Measurements from ENCODE around the gene U2AF1.
"Not testable (repeated sequence)": the region's sequence is repeated elsewhere in the genome, so short reads cannot be mapped to it uniquely, and the experiment has no call there.

Gene U2AF1

DNA sequence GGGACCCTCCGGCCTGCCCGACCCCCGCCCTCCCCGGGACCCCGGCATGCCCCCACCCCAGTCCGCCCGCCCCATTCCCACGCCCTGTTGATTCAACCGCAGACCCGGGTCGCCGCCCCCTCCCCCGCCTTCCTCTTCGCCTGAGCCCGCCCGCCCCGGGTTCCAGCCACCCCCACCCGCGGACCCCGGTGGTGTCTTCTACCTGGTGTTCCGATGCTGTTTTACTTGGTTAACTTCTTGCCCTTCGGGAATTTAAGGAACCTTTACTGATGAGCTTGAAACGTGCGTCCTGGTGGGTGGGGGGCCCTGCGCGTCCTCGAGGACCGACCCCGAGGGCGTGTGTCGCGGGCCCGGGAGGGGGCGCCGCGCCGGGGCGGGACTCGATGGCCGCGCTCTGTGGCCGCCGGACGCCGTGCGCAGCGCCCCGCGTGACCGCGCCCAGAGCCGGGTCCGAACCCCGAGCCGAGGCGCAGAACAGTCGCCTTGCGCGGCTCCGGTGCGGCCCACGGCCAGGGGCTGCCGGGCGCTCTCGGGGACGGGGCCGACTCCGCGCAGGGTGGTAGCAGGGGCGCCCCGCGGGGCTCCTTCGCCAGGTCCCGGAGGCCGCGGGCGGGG, 31.2 kb downstream of the U2AF1 start:
- not testable (repeated sequence) for DNase-seq

DNA sequence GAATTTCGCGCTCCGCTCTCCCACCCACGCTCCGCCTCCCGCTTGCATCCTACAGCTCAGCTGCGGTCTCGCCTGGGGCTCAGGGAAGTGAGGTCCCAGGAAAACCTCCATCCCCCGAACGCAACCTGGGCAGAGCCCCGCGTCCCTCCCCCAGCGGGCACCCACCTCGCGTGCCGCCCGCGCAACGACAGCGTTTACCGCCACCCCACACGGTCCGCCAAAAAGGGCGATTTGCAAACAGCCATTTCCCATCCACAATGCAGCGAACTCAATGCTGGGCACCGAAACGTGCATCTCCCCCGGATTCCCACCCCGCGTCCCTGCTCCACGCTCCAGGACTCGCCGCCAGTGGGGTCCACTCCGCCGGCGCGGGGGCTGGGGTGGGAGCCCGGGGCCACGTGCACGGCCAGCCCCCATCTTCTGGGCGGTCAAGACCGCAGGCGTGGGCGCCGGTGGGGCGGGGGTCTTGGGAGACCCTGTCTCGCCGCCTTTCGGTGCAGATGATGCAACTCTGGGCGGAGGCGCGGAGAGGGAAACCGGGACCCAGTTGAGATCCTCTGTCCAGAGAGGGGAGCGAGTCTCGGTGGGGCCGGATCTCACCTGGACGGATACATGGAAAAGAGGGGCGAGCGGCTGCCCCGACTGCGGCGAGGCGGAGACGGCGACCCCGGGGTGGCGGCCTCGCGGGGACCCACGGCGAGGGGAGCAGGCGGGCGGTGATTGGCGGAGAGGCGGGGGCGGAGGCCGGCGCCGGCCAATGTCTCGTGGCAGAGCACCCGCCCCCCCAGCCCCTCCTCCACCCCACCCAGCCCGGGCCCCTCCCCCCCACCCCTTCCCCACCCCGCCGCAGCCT, 32.0 kb downstream of the U2AF1 start, which contains the start of gene CBS:
CBS (minus strand) TSS at position 666 of the 853 bp plus-strand sequence. CDS start 3,642 bp downstream, outside the sequence.
- DNase-seq: not testable (repeated sequence)

DNA sequence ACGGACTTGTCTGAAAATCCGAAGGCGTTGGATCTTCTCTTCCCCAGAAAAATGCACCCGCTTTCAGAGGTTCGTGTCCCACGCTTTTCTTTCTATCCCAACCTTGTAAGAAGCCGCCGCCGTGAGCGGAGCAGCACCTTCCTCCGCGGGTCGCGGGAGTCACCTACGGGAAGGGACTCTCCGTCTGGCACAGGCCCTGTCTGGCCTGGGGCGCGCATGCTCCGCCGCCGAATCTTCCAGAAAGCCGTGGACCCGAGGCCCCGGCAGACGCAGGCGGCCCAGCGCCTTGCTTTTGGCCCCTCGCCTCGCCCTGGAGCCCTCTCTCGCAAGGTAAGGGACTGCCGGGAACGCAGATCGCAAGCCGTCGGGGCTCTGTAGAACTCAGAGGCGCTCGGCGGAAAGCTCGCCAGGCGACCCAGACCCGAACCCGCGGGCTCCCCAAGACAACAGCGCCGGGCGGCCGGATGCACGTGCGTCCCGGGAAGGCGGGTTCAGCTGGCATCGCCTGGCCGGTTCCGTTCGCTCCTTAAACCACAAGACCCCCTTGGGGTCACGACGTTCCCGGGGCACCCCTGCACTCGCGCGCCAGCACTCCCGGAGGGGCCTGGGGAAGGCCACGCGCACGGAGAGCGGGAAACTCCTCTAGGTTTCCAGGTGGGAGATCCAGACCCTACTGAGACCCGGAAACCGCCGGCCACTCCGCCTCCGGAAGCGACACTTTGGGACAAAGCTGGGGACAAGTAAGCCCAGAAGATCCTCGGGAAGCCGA, 32.8 kb downstream of the U2AF1 start:
- not testable (repeated sequence) for DNase-seq

DNA sequence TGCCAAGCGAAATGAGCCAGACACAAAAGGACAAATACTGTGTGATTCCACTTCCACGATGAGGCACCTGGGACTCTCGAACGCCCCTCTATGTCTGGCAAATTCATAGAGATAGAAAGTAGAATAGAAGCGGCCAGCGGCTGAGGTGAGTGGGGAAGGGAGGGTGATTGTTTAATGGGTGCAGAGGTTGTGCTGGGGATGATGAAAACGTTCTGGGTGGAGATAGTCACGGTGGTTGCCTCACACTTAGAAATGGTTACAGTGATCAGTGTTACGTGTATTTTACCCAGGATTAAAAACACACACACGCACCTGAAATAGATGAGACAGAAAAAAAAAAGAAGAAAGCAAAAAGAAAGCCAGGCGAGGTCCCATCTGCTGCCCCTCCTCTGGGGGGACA, 34.6 kb downstream of the U2AF1 start:
- DNase-seq: not testable (repeated sequence)

DNA sequence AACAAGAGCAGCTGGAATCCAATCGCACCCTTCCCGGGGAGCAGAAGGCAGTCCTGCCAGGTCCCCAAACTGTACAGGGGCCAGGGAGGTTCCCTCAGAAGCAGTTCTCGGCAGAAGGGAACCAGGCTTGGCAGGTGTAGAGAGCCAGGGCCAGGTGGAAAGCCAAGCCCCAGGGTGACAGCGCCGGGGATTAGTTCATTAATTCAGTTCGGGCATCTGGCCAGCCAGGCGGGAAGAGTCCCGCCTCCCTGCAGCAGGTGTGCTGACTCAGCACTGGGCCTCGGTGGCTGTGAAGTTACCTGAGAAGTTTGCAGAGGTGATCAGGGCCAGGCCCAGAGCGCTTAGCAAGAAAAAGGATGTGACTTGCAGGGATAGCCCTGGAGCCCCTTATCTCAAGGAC, 37.7 kb downstream of the U2AF1 start:
- not testable (repeated sequence) for DNase-seq

DNA sequence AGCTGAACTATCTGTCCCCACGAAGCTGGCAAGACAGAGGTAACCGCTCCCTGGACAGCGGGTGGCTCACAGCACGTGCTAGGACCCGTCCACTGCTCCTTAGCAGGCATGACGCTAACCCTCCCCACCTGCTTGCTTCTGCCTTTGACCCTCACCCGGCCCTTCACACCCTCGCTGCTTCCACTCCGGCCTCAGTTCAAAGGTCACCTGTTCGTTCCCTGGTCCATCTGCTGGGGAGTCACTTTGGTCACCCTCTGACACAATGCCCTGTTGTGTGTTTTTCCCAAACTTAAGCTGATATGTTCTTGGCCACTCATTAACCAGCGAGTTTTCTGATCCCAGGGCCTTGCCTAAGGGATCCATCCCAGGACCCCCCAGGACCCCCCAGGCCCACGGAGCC, 39.3 kb downstream of the U2AF1 start:
- not testable (repeated sequence) for DNase-seq

DNA sequence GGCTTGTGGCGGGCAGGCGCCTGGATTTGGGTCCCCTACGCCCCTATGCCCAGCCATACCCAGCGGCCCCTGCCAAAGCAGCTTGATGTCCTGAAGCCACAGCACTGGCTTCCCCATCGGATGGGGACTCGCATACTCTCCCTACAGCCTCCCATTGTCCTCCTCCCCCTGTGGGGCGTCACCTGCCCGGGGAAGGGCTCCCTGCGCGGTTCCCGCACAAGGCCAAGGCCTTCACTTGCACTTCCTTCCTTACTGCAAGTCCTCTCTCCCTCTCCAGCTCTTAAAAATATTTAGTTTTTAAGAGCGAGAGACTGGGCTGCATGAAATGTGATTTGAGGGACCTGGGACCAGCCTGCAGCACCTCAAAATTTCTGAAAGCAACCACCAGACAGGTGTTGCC, 40.7 kb downstream of the U2AF1 start:
- DNase-seq: not testable (repeated sequence)

DNA sequence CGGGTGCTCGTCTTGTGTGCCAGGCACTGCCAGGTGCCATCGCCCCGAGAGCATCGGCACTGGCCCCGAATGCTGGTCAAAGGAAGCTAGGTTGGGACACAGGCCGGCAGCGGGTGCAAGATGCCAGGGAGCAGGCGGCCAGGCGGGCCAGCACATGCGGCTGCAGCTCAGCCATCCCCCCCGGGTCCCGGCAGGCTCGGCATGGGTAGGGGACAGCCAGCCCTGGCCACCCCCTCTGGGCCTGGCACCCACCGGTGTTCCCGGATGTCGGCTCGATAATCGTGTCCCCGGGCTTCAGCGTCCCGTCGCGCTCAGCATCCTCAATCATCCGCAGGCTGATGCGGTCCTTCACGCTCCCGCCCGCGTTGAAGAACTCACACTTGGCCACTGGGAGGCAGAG, 41.4 kb downstream of the U2AF1 start:
- DNase-seq: not testable (repeated sequence)

DNA sequence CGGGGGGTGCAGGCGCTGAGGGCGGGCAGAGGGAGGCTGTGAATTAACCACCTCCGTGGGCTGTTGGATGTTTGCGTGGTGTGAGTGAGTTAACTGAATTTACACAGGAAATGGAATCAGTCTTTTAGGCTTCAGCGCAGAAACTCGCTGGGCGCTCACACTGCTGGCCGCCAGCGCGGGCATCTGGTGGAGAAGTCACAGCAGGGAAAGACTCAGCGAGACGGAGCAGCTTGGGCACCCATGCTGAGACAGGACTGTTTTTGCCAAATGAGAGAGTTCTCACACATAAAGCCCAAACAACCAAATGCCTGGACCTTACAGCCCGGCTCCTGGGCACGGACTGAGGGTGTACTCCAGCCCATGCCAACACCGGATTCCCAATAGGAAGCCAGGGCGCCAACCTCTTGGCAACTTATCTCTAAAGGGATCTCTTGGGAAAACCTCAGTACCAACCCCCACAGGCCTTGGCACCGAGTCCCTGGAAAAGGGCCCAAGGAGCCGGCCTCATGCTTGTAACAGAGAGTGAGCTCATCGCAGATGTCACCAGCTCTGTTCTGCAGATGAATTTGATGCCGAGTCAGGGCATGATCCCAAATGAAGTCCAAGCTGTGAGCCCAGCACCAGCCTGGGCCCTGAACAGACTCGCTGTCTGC, 43.0 kb downstream of the U2AF1 start:
- DNase-seq: not testable (repeated sequence)

DNA sequence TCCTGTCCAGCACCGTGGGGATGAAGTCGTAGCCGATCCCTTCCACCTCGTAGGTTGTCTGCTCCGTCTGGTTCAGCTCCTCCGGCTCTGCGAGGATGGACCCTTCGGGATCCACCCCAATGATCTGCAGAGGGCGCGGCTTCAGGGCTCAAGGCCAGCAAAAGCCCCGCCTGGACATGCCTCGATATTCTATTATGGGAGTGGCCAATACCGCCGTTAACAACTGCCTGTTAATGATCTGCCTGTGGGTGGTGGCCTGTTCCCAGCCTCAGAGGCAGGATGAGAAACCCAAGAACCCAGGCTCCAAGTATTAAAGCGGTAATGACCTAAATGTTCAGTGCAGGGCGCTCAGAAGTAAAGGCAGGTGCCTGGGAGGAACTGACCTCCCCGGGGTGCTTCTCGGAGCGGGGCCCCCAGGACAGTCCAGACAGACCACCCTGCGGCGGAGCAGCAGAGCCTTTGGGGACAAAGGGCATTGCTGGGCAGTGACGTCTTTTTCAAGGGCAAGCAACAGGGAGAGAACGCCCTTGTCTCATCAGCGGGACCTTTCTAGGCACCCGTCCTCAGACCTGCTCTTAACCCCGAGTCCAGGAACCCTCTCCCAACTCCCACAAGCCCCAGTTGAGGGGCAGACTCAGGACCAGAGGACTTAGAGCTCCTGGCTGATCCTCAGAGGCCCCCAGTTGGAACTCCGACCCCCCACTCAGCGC, 44.3 kb downstream of the U2AF1 start:
- not testable (repeated sequence) for DNase-seq

DNA sequence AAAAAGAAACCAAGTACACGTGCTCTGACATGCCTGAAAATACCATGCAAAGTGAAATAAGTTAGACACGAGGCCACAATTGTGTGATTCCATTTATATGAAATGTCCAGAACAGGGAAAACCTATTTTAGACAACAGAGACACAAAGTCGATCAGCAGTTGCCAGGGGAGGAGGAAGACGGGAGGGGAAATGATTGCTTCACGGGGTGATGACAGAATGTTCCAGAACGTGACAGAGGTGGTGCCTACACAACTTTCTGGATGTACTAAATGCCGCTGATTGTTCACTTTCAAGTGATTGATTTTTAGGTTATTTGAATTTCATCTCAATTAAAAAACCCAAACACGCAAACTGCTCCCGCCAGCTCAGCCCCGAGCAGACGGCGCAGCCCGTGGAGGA, 54.3 kb downstream of the U2AF1 start:
- not testable (repeated sequence) for DNase-seq

DNA sequence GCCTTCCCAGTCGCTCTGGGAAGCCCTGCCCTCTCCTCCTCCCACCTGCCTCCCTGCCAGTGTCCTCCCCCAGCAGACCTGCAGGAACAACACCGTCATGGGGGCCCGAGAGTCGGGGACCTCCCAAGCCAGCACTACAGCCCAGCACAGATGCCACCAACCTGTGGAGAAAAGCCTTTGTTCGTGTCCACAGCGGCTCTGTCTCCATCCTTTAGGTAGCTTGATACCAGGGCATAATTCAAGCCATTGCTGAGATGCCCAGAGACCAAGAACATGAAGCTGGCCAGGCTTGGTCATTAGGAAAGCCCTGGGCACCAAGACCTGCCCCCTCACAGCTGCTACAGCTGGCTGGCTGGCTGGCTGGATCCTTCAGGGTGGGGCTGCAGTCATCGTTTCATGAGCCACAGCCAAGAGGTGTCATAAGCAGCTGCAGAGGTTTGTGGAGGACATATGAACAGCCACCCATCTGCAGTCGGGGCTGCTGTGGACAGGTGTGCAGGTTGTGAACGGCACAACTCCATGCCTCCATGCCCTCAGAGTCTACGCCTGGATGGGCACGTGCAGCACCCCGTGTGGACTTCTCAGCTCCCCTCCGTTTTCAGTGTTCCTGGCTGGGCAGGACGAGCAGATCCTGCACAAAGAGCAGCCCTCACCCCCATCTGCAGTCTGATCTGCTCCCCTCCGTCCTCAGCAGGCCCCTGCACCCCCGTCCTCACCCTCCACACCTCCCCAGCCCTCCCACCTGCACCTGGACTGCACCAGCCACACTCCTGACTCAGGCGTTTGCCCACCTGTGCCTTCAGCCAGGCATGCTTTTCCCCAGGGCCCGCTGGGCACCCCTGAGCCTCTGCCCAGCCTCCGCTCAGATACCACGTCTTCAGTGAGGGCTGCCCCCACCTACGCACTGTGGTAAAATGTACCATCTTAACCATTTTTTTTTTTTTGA, 61.2 kb downstream of the U2AF1 start:
- not testable (repeated sequence) for DNase-seq

DNA sequence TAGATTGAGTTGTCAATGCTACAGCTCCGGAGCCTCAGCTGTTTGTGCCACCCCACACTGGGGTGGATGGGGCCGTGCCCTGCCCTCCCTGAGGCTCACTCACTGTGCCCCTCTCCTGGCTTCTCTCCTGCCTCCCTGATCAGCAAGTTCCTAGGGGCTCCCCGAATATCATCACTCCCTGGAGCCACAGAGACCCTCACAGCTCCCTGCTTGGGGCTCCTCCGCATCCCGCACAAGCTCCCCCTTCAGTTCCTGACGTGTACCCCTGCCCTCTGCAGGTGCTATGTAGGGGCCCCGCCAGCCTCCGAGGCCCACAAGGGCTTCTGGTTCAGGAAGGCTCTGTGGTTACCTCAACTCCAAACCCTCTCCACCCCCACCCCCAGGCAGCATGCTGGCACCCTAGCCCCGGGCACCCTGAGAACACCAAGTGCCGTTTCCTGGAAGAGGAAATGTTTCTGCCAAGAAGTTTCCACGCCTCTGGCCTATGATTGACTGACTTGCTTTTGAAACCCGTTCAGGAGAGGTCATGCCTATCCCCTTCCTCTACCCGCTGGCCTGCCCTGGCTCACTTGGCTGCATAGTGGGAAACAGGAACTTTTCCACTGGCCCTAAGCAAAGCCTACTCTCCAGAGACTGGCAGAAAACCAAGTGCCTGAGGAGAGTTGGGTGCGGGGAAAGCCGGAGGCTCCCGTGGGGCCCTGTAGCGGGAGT, 62.0 kb downstream of the U2AF1 start:
- DNase-seq: not testable (repeated sequence)

DNA sequence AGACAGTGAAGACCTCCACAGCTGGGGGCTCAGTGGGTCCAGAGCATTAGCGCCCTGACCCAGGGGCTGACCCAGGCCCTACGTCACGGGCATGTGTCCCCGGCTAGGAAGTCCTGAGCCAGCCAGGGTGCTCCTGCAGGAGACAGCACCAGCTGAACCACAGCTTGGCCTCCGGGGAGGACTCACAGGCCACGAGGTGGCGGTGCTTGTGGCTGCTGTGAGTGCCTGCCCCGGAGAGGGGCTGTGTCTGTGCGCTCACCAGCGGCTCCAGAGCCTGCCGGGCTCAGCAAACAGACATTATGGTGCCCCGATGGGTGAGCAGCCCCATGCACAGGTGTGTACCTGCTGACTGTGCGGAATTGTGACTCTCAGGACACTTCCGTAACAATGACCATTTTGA, 62.8 kb downstream of the U2AF1 start:
- DNase-seq: not testable (repeated sequence)

DNA sequence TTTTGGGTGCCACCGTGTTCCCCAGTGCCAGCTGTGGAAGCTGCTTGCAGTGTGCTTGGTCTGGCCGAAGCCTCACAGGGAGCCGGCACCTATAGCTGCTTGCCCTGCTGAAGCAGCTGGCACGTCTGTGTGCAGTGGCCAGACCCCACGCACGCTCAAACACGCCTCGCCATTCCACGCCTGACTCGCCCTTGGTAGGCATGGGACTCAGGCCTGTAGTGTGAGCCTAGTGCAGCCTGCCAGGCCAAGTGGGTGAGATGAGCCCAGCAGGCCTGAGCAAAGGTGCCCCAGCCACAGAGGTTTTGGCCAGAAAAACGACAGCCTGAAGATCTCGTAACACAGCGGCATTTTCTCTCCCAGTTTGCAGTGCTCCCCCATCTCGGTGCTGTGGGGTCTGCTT, 64.1 kb downstream of the U2AF1 start:
- DNase-seq: not testable (repeated sequence)
